Uterus (tissue), 2 donors: ENCODE results near the gene DHRS12.

Experiments
- CTCF ChIP-seq, 4 experiments: fragments of 200-600 bp in 2 of 4; fragments of 450-650 bp in 2 of 4; sonication (generic) in 2 of 4; IDR thresholded peaks; one replicate each; pipeline ENCODE4 v1.5.1; 2016 to 2019; ENCODE audit warnings: antibody characterized with exemption in 4 of 4, mild to moderate bottlenecking in 2 of 4, moderate library complexity in 1 of 4
- POLR2A ChIP-seq, 2 donors: fragments of 450-650 bp; IDR thresholded peaks; one replicate each; pipeline ENCODE4 v1.6.1; 2016; ENCODE audit warnings: antibody characterized with exemption in 2 of 2, mild to moderate bottlenecking in 1 of 2, moderate library complexity in 1 of 2

- TF ChIP-seq CTCF (IDR thresholded peaks at IDR 0.05) (no peak), POLR2A (IDR thresholded peaks at IDR 0.05) (no peak)
Measured at GRCh38 chr13:51776179-51776578, 27.8 kb downstream of the DHRS12 start.
